Germinal center (tissue), 1 donor: ENCODE data around the gene CDC42EP4.

ENCODE experiments used
- DNase-seq: peaks from one replicate; pipeline ENCODE4 v3.0.0; 2012; ENCODE audit warnings: mixed read lengths, low spot score

The CDC42EP4 gene

DNA sequence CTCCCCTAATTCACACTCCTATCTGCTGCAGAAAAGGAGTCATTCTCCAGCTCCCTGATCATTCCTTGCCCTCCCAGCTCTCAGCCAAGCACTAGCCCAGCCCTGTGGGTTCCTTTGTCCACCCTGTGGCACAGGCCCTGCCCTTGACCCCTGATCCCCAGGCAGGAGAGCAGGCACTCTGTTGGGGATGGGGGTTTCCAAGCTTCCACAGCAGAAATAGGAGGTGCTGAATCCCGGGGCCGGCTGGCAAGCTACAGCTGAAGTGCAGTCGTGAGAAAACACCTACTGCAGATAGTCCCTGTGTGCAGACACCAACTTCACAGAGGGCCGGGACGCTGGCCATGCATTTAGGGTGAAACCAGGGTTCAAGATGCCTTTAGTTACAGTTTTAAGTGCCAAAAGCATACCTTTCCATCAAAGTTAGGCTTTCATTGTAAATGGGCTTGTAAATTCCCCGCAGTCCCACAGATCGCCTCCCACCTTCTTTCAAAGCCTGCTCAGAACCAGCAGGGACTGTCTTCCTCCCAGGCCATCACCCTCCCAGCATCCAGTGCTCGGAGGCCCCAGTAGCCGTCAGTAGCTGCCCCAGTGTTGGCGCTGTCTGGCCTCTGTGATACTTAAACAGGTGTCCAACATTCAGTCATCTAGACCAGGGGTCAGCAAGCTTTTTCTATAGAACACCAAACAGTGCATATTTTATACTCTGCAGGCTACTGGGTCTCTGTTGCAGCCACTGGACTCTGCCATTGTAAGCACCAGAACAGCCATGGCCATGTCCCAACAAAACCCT is 60.8 kb downstream of the CDC42EP4 start:
- no peak for DNase-seq

DNA sequence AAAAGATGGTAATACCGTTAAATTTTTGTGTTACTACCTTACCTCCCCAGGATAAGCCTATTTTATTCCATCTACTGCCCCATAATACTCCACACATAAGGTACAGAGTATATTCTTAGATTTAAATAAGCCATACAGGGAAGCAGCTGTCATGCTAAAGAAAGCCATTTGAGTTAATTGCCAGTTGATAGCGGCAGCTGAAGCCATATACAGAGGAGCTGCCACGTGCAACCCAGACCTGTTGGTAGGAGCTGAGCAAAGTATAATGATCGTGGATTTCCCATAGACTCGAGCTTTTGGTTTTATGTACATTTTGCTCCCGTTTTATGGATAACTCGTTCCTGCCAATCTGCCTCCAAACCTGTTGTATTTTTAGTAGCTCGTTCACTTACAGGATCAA is 62.1 kb downstream of the CDC42EP4 start:
- no peak for DNase-seq

DNA sequence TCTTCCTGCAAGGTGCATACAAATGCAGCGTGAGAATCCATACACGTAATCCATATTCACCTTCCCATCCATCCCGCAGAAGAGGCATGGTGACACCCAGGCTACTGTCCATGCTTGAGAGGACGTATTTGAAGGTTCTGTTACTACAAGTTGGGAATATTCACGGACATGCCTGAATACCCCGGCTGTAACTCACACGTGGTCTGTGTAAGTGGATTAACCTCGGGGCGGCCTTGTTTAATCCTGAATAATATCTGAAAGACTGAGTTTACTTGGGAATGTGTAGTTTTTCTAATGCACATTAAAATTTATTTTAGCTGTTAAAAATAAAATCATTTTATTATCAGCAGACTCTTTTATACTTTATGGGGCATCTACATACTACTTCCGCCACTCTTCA is 63.3 kb downstream of the CDC42EP4 start:
- DNase-seq: no peak

DNA sequence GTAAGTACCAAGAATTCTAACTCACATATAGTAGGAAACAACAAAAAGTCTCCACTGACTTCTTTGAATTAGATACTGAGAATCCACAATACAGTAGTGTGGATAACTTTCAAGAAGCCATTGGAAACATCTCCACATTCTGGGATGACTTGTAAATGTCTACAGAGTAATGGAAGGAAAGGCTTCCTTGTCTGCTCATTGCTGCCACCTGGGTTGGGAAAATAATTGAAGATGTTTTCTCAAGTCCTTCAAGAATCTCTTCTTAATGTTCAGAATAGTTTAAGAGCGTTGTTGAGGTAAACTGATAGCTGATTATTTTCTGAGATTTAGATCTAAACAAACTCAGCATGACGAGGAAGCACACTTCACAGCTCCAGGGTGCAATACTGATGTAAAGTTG is 64.1 kb downstream of the CDC42EP4 start:
- DNase-seq: no peak

DNA sequence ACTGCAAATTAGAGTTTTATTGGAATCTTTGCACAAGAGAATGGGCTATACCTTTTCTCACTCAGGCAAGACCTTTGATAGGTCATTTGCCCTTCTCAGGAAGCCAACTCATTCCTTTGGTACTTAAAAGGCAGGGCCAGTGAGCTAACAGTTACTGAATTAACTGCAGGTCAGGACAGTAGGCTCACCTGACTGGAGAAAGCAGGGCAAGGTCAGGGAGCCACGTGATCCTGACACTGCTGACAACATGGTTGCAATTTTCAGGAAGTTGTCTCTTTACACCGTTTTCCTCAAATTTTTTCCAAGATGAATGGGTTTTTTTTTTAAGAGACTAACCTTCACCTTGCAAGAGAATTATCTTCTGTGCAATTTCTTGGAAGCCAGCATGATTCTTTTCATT is 71.2 kb downstream of the CDC42EP4 start:
- no peak for DNase-seq

DNA sequence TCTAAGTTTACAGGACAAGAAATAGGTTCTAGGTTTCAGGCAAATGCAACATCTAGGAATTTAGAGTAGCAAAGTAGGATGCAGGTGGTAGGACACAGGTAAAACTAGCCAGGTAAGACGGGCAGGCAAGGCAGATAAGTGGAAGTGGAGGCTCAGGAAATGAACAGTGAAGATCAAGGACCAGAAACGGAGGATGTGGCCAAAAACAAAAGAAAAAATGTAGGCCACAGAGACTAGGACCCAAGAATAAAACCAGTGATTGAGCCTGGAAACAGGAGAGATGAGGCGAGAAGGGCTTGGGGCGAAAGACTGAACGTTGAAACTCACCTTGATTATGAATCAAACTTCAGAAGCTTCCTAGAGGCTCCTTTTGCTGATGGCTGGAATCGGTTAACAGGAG is 74.1 kb downstream of the CDC42EP4 start:
- DNase-seq: no peak

DNA sequence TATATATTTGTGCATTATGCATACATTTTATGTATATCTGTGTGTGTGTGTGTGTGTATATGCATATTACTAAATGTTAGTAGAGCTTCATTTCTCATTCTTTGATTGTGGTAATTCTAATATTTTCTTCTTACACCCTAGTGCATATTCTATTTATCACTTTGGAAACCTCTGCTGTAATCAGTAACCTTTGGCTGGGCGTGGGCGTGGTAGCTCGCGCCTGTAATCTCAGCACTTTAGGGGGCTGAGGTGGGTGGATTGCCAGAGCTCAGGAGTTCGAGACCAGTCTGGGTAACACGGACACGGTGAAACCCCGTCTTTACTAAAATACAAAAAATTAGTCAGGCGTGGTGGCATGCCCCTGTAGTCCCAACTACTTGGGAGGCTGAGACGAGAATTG is 77.1 kb downstream of the CDC42EP4 start:
- no peak for DNase-seq
